Fibroblast of lung (primary cell): ENCODE data around the gene RABEP1. TPM values are rescaled to one million over a fixed set of nuclear protein-coding genes. Genes with fewer than 3 reads are reported as not detected.

Source experiments
- DNase-seq, 2 donors: peaks; one replicate each; pipeline versions ENCODE4 v3.0.0 to v3.0.0-alpha.2; 2010; ENCODE audit warnings: low read depth in 2 of 2
- H2AFZ ChIP-seq: 2 replicates; pipeline ENCODE4 v1.5.1; 2012; ENCODE audit warnings: low read length, control low read depth, inconsistent platforms
- H3K27ac ChIP-seq: 2 replicates; pipeline ENCODE4 v1.5.1; 2011; ENCODE audit warnings: low read length, control low read depth; ENCODE audit not compliant: insufficient read depth
- H3K27me3 ChIP-seq: 2 replicates; pipeline ENCODE4 v1.5.1; 2011; ENCODE audit warnings: mild to moderate bottlenecking, low read length; ENCODE audit not compliant: control insufficient read depth, insufficient read depth
- H3K36me3 ChIP-seq: 2 replicates; pipeline ENCODE4 v1.5.1; 2011; ENCODE audit warnings: low read length; ENCODE audit not compliant: control insufficient read depth, insufficient read depth
- H3K4me1 ChIP-seq: 2 replicates; pipeline ENCODE4 v1.5.1; 2011; ENCODE audit warnings: low read length; ENCODE audit not compliant: control insufficient read depth, insufficient read depth; ENCODE audit errors: extremely low read depth
- H3K4me2 ChIP-seq: 2 replicates; pipeline ENCODE4 v1.5.1; 2011; ENCODE audit warnings: low read length, control low read depth; ENCODE audit not compliant: insufficient read depth; ENCODE audit errors: extremely low read depth
- H3K4me3 ChIP-seq, 4 experiments: fragments of 200-600 bp in 1 of 4; sonication (generic) in 1 of 4; replicated peaks in 1 of 4; 2 replicates each; pipeline ENCODE4 v1.5.1; 2011 to 2016; ENCODE audit warnings: low read length in 4 of 4, low read depth in 3 of 4, mild to moderate bottlenecking in 3 of 4, control low read depth in 2 of 4, inconsistent platforms in 1 of 4, mixed read lengths in 1 of 4; ENCODE audit not compliant: insufficient read depth in 1 of 4; ENCODE audit errors: control extremely low read depth in 1 of 4
- H3K79me2 ChIP-seq: 2 replicates; pipeline ENCODE4 v1.5.1; 2012; ENCODE audit warnings: mild to moderate bottlenecking, low read length, inconsistent platforms; ENCODE audit not compliant: control insufficient read depth, insufficient read depth
- H3K9ac ChIP-seq: 2 replicates; pipeline ENCODE4 v1.5.1; 2011; ENCODE audit warnings: mild to moderate bottlenecking, low read length, control low read depth; ENCODE audit not compliant: insufficient read depth
- H3K9me3 ChIP-seq: 2 replicates; pipeline ENCODE4 v1.5.1; 2012; ENCODE audit warnings: low read depth, low read length; ENCODE audit not compliant: control insufficient read depth, insufficient read depth
- H4K20me1 ChIP-seq: 2 replicates; pipeline ENCODE4 v1.5.1; 2011; ENCODE audit warnings: low read length; ENCODE audit not compliant: control insufficient read depth, insufficient read depth; ENCODE audit errors: extremely low read depth
- EZH2 ChIP-seq: IDR thresholded peaks from 2 replicates; pipeline ENCODE4 v1.5.1; 2012; ENCODE audit warnings: low read length, control low read depth, mild to moderate bottlenecking; ENCODE audit errors: missing control alignments
- polyA plus RNA-seq, 2 donors: library from polyadenylated mRNA; depleted of rRNA in 1 of 2; stranded (reverse) in 1 of 2; unstranded in 1 of 2; fragments of >200 nt; gene quantifications; 2 replicates each; pipeline ENCODE4 v1.2.1, GENCODE V29; 2011 to 2012; ENCODE audit warnings: missing spikeins in 1 of 2
- total RNA-seq: library from RNA; depleted of rRNA; stranded (reverse); fragments of >200 nt; gene quantifications from 2 replicates; pipeline ENCODE4 v1.2.1, GENCODE V29; 2014
- TF ChIP-seq, protein P1 (sequence below), 2 donors: IDR thresholded peaks in 1 of 2; conservative IDR thresholded peaks in 1 of 2; 1 replicate in 1 of 2; 2 replicates in 1 of 2; pipeline ENCODE4 v1.5.1; 2011 to 2012; ENCODE audit warnings: low read length in 2 of 2, control low read depth in 1 of 2, inconsistent platforms in 1 of 2, low read depth in 1 of 2, mild to moderate bottlenecking in 1 of 2

The RABEP1 gene
- total and polyA plus RNA-seq, 2 donors (not counting 1 experiment from before 2014, with no cell fraction given) = 46.3 to 64.4 TPM

DNA sequence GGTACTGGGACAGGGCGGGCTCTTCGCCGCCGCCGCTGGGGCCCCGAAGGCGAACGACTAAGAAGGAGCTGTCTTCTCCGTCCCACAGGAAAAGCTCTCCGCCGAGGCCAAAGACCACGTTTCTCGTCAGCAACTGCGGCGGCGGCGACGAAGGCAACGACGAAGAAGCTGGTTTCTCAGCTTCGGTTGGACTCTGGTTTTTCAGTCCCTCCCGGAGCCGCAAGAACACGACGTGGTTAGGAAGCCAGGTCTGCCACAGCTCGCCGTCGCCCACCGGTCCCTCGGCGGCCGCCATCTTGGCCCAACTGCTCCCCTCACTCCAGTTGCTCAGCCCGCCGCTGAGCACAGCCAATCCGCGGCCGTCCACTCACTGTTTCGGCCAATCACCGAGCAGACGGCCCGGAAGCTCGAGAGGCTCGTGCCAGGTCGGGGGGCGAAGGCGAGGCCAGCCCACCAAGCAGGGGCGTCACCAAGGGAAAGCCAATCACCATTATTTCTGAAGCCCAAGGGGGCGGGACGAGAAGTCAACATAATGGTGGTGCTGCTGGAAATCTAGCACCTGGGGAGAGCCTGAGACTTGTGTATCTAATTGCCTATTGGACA is 137.4 kb downstream of the RABEP1 start, which contains the start of gene NUP88:
TSS of gene NUP88 (minus strand) at position 307 of the 603 bp plus-strand sequence. CDS start at position 295, 12 bp downstream.
- H2AFZ ChIP-seq = peak within 1 kb of the TSS; percentile 93
- peak within 1 kb of the TSS; percentile 88 for H3K27ac ChIP-seq
- H3K79me2 ChIP-seq = peaks cover 36% of the 10 kb centered on the region

DNA sequence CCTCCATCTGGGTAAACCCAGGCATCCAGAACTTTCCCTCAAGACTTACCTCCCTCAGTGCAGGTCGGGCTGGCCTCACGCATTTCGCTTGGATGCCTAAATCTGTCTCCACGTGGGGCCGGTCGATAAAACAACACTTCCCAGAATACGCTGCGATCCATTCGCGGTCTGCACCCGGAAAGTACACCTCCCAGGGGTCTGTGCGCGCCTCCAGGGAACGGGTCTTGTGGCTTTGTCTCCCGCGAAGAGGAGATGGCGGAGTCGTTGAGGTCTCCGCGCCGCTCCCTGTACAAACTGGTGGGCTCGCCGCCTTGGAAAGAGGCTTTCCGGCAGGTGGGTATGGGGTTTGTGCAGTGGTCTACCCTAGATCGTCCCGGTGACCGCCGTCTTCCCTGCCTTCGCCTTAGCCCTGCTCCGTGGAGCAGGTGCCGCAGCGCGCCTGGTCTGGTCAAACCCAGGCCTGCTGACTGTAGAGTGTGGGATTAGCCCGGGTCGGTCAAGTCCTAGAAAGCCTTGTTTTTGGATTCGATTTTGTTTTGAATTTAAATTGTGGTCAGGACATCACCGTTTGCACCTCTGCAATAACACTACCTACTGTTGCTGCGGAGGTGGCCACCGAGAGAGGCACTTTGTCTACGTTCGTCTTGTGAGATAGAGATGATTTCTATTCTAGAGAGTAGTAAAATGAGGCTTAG is 138.0 kb downstream of the RABEP1 start, which contains the start of gene RPAIN:
TSS of gene RPAIN (plus strand) at position 224 of the 695 bp plus-strand sequence. CDS start at position 253, 29 bp downstream.
- H3K9ac ChIP-seq = peak within 1 kb of the TSS; percentile 81
- DNase-seq = peak in 1 of 2 donors; percentile 88
- no peaks in the 10 kb centered on the region for H3K27me3 ChIP-seq
- peaks cover 8% of the 10 kb centered on the region for H3K4me1 ChIP-seq
- H3K4me3 ChIP-seq = peak within 1 kb of the TSS; percentile 77 to 89 (median 82)
- H2AFZ ChIP-seq = peak within 1 kb of the TSS; percentile 93
- H3K9me3 ChIP-seq = no peaks in the 10 kb centered on the region
- H3K79me2 ChIP-seq = peaks cover 36% of the 10 kb centered on the region
- H4K20me1 ChIP-seq = no peaks in the 10 kb centered on the region
- H3K36me3 ChIP-seq = peaks cover 2% of the 10 kb centered on the region
- TF ChIP-seq, protein P1, sequence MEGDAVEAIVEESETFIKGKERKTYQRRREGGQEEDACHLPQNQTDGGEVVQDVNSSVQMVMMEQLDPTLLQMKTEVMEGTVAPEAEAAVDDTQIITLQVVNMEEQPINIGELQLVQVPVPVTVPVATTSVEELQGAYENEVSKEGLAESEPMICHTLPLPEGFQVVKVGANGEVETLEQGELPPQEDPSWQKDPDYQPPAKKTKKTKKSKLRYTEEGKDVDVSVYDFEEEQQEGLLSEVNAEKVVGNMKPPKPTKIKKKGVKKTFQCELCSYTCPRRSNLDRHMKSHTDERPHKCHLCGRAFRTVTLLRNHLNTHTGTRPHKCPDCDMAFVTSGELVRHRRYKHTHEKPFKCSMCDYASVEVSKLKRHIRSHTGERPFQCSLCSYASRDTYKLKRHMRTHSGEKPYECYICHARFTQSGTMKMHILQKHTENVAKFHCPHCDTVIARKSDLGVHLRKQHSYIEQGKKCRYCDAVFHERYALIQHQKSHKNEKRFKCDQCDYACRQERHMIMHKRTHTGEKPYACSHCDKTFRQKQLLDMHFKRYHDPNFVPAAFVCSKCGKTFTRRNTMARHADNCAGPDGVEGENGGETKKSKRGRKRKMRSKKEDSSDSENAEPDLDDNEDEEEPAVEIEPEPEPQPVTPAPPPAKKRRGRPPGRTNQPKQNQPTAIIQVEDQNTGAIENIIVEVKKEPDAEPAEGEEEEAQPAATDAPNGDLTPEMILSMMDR (conservative IDR thresholded peaks at IDR 0.05 in 1 of 2, IDR thresholded peaks at IDR 0.05 in 1 of 2; ENCODE audit: low read depth in 1 of 2, low read length in 2 of 2) = no peak
- no peak for TF ChIP-seq EZH2
- H3K4me2 ChIP-seq = peak within 1 kb of the TSS; percentile 89
- peak within 1 kb of the TSS; percentile 88 for H3K27ac ChIP-seq

More for the DNA sequence above, 137.4 kb downstream of the RABEP1 start, which contains the start of gene NUP88:
- H3K9ac ChIP-seq = peak within 1 kb of the TSS; percentile 81
- H4K20me1 ChIP-seq = no peaks in the 10 kb centered on the region
- peak within 1 kb of the TSS; percentile 89 for H3K4me2 ChIP-seq
- peak; percentile 97 to 98 for DNase-seq
- no peaks in the 10 kb centered on the region for H3K27me3 ChIP-seq
- TF ChIP-seq, protein P1 (conservative IDR thresholded peaks at IDR 0.05 in 1 of 2, IDR thresholded peaks at IDR 0.05 in 1 of 2; ENCODE audit: low read depth in 1 of 2, low read length in 2 of 2) = no peak
- TF ChIP-seq EZH2 = no peak
- peak within 1 kb of the TSS; percentile 77 to 89 (median 82) for H3K4me3 ChIP-seq
- peaks cover 8% of the 10 kb centered on the region for H3K4me1 ChIP-seq
- peaks cover 2% of the 10 kb centered on the region for H3K36me3 ChIP-seq
- no peaks in the 10 kb centered on the region for H3K9me3 ChIP-seq

DNA sequence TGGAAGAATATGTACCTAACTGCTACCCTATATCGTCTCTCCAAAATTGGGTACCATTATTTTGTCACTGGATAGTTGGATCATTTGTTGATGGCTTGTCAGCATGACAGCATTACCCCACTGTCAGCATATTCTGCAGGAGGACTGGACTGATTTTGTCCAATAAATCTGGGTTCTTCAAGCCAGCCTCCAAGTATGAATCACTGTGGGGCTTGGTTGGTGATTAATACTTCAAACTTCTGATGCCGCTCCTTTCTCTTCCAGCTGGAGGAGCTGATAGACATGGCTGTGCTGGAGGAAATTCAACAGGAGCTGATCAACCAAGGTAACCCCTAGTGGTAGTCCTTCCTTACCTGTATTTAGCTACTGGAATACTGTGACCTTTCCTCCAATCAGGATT is 140.4 kb downstream of the RABEP1 start:
- H3K9ac ChIP-seq = no peak overlapping the region
- peaks cover 8% of the 10 kb centered on the region for H3K4me1 ChIP-seq
- H3K4me2 ChIP-seq = no peak overlapping the region
- H3K4me3 ChIP-seq = no peak overlapping the region
- H4K20me1 ChIP-seq = no peaks in the 10 kb centered on the region
- TF ChIP-seq, protein P1 (conservative IDR thresholded peaks at IDR 0.05 in 1 of 2, IDR thresholded peaks at IDR 0.05 in 1 of 2; ENCODE audit: low read depth in 1 of 2, low read length in 2 of 2) = no peak
- TF ChIP-seq EZH2 = no peak
- peak; percentile 49 to 78 for DNase-seq
- H3K27ac ChIP-seq = peak overlapping the region; percentile 7
- H2AFZ ChIP-seq = no peak overlapping the region
- H3K79me2 ChIP-seq = peaks cover 27% of the 10 kb centered on the region
- H3K36me3 ChIP-seq = no peaks in the 10 kb centered on the region
- no peaks in the 10 kb centered on the region for H3K27me3 ChIP-seq
- H3K9me3 ChIP-seq = no peaks in the 10 kb centered on the region
